Stimulated activated CD4-positive, alpha-beta T cell treated with anti-CD3 and anti-CD28 coated beads, Interleukin-1b, Interleukin-23, amount 100 ng/mL, for 1 hour (primary cell): Measurements from ENCODE around the gene CPAMD8.

ENCODE experiments used
- DNase-seq, 2 donors: peaks; one replicate each; pipeline ENCODE4 v3.0.0-alpha.2; 2020; ENCODE audit warnings: low read depth in 2 of 2

Gene CPAMD8

DNA sequence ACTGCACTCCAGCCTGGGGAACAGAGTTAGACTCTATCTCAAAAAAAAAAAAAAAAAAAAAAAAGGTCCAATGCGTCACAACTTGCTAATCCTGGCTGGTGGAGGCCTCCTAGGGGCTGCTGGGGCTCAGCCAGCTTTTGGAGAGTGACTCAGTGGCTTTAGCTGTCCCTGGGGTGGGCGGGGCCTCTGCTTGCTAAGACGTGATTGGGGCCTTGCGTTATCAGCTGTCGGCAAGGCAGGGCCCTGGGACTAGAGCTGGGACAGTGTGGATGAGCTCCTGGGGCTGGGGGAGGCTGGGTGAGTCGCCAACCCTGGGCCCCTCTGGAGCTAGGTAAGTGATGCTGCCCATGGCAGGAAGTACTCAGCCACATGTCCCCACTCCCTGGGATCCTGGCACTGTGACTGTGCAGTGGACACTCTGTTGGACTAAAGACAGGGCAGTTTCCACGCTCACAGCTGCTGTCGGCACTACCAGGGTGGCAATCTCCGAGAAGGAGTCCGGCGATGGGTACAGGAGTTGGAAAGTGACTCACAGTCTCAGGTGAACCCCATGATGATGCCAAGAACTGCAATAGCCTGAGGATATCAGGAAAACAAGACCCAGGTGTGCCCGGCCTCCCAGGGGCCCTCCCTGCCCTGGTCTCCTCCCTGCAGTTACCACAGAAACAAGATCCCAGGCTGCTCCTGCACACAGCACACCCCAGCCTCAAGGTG lies 105.6 kb downstream of the CPAMD8 start:
- no peak for DNase-seq

DNA sequence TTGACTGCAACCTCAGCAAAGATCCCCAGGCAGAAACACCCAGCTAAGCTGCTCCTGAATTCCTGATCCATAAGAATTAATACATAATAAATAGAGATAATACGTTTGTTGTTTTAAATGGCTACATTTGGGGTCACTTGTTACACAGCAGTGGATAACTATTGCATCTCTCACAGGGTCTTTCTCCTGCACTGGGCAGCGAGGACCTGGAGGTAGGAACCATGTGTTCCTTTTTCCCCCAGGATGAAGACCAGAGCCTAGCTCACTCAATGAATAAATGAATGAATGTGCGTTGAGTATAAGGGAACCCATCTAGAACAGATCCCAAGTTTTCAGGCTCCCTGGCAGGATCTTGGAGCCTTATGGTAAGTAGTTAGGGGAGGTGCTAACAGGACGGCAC lies 107.1 kb downstream of the CPAMD8 start:
- DNase-seq = no peak

DNA sequence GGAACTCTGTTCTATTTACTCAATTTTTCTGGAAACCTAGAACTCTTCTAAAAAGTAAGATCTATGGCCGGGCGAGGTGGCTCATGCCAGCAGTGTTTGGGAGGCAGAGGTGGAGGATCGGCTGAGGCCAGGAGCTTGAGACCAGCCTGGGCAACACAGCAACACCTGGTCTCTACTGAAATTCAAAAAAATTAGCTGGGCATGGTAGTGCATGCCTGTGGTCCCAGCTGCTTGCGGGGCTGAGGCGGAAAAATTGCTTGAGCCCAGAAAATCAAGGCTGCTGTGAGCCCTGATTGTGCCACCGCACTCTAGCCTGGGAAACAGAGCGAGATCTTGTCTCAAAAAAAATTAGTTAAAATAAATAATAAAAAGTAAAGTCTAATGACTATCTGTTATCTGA lies 109.2 kb downstream of the CPAMD8 start:
- DNase-seq = no peak

DNA sequence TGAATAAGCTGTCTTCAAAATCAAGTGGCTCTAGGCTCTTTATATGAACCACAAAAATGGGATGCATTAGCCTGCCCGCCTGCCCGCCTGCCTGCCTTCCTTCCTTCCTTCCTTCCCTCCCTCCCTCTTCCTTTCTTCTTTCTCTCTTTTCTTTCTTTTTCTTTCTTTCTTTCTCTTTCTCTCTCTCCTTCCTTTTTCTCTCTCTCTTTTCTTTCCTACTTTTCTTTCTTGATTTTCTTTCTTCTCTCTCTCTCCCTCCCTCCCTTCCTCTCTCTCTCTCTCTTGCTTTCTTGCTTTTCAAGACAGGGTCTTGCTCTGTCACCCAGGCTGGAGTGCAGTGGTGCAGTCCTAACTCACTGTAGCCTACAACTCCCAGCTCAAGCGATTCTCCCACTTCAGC lies 110.9 kb downstream of the CPAMD8 start:
- no peak for DNase-seq

DNA sequence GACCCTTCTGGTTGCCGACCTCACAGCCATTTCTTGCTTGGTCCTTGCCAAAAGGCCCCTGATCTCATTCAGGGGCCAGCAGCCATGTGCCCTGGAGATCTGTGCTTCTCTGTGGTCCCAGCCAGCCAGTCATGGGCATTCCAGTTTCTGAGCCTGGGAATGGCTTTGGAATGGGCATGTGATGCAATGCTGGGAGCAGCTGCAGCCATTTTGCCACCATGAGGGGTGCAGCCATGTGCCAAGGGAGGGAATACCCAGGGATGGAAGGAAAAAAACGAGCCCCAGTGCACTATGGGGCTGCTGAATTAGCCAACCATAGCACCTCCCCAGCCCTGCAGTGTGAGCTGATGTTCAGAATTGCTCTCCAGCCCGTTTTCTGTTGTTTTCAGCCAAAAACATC lies 111.5 kb downstream of the CPAMD8 start:
- DNase-seq = no peak

DNA sequence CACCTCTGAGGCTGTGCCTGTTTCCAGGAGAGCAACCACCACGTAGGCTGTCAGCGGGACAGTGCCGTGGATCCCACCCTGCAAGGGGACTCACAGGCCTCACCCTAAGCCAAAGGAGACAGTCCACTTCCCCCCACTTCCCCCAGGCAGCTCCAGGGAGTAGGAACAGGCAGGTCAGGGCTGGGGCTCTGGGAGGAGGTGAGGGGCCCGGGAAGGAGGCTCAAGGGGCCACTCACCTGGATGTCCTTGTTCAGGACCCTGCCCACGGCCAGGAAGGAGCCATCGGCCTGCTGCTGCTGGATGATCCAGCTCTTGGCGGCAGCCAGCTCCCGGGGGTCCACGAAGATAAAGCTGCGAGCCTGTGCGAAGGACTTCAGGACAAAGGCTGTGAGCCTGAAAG lies 112.2 kb downstream of the CPAMD8 start:
- DNase-seq = no peak

DNA sequence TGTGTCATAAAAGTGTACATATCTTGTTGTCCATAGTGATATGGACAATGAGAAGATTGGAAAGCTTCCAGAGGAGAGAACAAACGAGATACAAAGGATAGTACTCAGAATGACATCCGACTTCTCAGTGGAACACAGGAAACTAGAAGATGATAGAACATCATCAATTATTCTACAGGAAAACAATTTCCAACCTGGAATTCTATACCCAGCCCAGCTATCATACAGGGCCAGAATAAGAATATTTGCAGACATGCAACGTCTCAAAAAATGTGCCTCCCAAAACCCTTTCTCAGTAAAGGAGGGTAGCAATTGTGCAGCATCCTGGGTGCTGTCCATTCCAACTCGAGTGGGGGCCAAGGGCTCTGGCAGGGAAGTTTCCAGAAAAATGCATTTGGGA lies 113.8 kb downstream of the CPAMD8 start:
- no peak for DNase-seq

DNA sequence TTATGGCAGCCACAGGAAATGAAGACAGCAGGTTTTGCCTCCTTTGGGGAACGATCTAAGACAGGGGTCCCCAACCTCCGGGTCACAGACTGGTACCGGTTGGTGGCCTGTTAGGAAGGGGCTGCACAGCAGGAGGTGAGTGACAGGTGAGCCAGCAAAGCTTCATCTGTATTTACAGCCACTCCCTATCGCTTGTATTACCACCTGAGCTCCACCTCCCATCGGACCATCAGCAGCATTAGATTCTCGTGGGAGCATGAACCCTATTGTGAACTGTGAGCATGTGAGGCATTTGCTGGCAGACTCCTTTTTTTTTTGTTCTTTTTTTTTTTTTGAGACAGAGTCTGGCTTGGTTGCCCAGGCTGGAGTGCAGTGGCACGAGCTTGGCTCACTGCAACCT lies 115.6 kb downstream of the CPAMD8 start:
- no peak for DNase-seq

DNA sequence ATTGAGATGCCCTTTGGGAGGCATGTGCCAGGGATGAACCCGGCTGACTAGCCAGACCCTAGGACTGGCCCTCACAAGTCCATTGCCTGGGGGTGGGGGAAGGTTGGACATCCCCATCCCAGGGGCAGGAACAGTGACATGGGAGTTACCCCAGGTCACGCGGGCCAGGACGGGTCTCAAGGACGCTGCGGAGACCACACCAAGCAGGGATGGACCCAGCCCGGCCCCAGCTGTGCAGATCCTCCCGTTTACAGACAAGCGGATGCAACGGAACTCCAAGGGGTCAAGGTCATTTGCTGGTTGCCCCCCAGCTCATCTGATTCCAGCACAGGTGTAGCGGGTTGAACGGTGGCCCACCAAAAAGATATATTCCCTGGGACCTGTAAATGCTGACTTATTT lies 117.9 kb downstream of the CPAMD8 start:
- DNase-seq = no peak

DNA sequence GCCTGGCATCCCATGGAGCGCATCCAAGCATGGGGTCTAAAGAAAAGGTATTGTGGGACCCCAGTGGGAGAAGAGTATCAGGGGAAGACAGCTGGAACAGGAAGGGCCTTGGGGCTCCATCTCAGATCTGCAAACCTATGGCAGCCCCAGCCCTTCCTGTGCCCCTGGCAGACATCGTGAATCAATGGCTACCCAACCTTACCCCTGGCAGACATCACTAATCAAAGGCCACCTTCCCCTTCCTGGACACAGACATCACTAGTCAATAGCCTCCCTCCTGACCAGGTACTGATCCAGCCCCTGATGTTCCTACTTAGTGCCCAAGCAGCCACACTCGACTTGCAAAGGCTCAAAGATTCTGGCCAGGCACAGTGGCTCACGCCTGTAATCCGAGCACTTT lies 122.0 kb downstream of the CPAMD8 start:
- no peak for DNase-seq

DNA sequence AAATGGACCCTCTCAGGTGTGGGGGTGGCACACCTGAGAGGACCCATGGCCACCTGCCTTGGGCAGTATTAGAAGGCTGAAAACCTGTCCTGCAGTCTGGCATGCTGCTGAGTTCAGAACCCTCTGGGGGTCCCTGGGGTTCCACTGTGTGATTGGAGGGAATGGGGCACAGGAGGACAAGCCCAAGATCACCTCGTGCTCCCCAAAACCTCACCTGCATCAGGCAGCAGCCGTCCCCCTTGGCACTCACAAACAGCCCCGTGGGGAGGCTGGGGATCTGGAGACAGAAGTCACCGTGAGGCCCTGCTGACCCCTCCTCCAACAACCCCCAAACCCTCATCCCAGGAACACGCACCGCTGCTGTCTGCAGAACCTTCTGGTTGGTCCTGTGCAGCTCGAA lies 123.3 kb downstream of the CPAMD8 start:
- DNase-seq = no peak

DNA sequence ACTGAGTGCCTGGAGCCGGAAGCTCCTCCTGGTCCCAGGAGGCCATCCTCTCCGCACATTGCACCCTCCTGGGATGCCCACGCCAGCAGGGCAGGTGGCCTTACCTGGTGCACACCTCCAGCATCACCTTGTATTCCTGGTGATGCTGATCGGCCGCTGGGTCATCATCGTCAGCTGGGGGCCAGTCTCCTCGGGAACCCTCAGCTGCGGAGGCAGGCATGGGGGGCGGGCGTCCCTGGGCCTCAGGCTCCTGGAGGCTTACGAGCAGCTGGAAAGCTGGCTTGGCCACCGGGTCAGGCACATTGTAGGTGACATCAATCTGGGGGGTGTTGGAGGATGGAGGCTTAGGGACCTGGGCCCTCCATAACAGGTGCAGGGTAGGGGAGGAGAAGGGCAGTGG lies 124.1 kb downstream of the CPAMD8 start:
- no peak for DNase-seq

DNA sequence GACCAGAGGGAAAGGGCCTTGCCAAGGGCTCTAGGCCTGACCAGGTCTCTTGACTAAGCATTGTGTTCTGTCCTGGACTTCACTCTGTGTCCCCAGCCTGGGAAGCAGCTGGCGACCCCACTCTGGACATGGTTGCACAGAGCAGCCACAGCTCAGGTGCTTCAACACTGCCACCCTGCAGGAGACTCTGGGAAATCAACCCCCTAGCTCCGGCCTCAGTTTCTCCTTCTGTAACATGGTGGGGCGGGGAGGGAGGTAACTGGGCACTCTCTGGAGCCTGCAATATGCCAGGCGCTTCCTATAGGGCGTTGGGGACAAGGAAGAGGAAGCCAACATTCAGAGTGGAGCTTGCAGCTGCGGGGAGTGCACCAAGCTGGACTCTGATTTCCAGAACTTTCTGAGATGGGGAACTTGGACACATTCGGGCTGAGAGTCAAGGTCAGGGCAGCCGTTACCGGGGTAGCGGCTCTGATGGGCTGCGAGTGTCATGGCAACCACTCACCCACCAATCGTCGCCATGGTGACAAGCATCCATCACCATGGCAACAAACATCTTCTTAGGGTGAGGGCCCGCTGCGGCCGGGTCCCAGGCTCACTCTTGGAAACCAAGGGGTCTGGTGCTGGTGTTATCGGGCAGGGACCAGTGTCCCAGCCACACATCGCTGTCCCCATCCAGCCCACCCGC lies 125.0 kb downstream of the CPAMD8 start:
- no peak for DNase-seq

DNA sequence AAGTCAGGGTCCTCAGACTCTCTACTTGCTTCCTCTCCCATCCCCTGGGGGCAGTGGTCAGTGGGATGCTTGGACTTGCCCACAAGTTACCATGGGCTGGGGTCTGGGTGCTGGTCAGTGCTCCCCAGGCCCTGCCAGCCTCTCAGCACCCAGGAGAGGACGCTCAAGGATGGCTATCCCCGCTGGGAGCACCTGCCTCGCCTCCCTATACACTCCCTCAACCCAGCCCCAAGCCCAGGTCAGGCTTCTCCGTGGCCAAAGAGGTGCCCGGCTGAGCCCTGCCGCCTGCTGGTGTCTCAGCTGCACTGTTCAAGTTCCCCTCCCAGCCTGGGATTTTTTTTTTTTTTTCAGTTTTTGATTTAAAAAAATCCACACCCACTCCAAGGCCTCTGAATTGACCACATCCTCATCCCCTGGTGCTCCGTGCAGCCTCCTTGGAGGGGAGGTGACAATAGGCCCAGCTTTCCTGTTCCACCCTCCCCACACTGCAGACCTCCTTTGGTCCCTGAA lies 127.0 kb downstream of the CPAMD8 start:
- no peak for DNase-seq

DNA sequence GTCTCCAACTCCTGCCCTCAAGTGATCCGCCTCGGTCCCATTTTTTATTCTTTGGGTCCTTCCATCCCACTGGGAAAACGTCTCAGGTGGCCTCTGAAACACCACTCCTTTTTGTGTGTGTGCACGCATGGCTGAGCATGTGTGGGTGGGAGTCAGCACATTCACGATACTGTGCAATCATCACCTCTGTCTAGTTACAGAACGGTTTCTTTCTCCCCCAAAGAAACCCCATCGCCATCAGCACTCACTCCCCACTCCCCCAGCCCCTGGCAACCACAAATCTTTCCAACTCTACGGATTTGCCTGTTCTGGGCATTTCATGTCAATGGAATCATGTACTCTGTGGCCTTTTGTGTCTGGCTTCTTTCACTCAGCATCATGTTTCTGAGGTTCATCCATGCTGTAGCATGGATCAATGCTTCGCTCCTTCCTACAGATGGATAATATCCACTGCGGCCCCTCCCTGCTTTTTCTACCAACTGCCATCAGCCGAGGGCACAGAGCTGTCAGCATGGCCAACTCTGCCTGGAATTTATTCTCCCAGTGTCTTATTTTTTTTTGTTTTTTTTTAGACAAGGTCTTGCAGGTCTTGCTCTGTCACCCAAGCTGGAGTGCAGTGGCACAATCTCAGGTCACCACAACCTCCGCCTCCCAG lies 128.1 kb downstream of the CPAMD8 start:
- DNase-seq = no peak

DNA sequence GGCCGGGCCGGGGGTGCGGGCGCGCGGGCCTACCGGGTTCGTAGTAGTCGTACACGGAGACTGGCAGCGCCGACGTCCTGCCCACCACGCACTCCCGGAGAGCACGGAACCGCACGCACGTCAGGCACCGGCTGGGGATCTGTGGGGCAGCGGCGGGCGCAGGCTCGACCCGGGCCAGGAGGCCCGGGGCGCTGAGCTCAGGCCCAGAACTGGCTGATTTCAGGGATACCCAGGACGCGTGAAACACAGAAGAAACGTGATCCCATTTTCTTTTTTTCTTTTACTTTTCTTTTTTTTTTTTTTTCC lies 128.8 kb downstream of the CPAMD8 start:
- no peak for DNase-seq

DNA sequence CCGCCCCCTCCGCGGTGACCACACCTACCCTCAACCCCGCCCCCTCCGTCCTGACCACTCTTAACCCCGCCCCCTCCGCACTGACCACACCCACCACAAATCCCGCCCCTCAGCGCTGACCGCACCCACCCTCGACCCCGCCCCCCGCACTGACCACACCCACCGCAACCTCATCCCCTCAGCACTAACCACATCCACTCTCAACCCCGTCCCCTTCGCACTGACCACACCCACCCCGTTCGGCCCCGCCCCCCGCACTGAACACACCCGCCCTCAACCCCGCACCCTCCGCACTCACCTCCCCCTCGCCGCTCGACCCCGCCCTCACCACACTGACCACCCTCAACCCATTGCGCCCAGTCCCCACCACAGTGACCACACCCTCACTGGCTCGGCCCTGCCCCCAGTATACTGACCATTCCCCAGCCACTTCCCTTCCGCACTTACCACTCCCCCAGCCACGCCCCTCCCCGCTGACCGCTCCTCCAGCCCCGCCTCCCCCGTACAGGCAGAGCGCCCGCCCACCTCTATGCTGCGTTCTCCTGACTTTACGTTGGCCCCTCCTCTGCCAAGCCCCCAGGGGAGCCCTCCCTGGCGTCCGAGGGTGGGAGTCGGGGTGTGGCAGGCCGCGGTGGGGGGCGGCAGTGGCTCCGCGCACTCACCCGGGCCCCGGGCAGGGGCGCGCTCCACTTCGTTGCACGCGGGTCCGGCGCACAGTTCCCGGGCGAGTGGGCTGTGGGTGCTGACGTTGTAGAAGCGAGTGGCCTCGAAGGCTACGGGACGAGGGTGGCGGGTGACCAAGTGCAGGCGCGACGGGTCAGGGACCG lies 129.4 kb downstream of the CPAMD8 start:
- DNase-seq = peak; percentile 14 to 24

DNA sequence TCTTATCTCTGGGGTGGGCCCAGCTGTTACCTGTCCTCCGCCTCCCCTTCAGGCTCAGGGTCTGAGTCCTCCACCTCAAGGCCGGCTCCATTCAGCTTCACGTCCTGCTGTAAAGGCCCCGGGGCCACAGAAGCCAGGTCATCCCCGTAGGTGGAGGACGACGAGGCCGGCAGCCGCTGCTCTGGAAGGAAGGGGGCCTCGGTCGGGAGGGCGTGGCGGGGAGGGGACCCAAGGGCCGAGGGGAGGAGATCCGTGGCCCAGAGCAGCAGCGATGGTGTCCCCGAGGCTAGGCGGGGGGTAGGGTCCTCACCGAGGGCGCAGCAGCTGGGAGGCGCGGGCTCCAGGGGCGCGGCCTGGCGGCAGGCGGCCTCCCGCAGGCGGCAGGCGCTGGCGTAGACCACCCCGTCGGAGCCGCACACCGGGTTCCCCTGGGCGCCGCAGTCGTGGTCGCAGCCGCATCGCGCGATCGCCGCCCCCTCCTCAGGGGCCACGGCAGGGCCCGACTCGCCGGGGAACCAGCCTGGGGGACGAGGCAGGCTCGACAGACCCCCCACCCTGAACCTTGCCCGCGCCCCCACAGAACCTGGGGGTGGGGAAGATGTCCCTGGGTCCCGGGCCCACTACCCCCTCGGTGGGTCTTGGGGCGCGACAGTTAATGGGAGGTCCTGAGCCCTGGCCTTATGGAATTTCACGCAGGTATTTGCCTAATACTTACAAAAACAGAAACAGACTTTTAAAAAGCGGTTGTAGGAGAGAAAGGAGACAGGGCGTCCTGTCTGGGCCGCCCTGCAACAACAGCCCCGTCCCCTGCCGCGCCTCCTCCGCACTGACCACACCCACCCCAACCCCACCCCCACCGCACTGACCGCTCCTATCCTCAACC lies 130.2 kb downstream of the CPAMD8 start:
- no peak for DNase-seq

DNA sequence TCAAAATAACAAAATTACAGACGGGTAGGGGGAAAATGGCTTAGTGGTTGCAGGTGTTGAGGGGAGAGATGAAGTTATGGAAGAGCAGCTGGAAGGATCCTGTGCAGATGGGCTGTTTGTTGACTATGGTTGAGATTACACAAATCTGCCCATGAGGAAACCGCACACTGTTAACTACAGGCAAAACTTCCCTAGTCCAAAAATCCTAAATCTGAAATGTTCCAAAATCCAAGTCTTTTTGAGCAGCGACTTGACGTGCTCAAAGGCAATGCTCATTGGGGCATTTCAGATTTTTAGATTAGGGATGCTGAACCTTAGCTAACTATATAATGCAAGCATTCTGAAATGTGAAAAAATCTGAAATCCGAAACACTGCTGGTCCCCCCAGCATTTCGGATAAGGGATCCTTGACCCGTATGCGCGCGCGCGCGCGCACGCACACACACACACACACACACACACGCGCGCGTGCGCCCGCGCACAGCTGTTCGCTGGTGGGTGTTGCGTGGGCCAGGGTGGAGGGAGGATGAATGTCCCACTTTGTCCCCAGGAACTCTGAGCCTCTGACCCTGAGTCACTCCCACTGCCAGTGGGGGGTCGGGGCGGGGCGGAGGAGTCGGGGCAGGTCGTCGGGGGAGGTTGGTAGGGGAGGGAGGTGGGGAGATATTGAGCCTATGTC lies 131.0 kb downstream of the CPAMD8 start:
- no peak for DNase-seq

DNA sequence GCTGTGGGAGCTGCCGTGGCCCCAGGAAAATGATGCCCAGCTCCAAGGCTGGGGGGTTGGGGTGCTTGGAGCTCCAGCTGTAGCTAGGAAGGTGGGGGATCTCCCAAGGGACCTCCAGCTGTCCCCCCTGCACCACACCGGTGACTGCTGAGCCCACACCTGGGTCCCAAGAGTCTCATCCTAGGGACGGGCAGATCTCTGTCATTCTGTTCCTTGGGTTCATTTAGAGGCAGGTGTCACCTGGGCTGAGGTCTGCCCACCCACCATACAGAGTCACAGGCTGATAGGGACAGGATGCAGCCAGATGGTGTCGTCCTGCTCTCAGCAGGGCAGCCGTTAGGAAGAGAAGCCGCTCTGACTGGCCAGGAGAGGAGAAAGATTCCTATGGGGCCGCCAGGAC lies 132.5 kb downstream of the CPAMD8 start:
- no peak for DNase-seq

DNA sequence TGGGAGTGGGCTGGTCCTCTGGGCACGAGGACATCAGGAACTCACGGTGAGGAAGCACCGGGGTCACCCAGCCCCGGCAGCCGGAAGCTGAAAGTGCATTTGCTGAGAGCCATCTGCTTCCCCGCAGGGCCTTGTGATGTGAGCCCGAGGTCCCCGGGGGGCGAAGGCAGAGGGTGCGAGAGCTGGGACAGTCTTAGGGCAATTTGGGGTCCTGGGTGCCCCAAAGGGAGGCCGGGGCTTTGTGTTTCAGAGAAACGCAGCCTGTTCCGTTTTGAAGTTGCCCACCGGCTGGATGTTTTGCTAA lies 133.0 kb downstream of the CPAMD8 start:
- no peak for DNase-seq
